Stimulated activated memory B cell treated with anti-CD40 and anti-IgM and Interleukin-4, amounts not matched to agents 10 μg/mL and 1 μg/mL and 100 μg/mL, for 72 hours (primary cell): ENCODE data around the gene DERA.
"Not testable (repeated sequence)": the region's sequence is repeated elsewhere in the genome, so short reads cannot be mapped to it uniquely, and the experiment has no call there.

Experiments used
- ATAC-seq: fragments of 150-1000 bp; cut with Tn5 transposase; 2 replicates; pipeline ENCODE4 v1.10.0; 2021
- H3K27ac Mint-ChIP-seq: one replicate; pipeline ENCODE4 v1.8.0; 2022; ENCODE audit warnings: mild to moderate bottlenecking, mixed read lengths
- H3K27me3 Mint-ChIP-seq: one replicate; pipeline ENCODE4 v1.8.0; 2022; ENCODE audit warnings: mixed read lengths
- H3K36me3 Mint-ChIP-seq: one replicate; pipeline ENCODE4 v1.8.0; 2022; ENCODE audit warnings: mixed read lengths
- H3K4me1 Mint-ChIP-seq: one replicate; pipeline ENCODE4 v1.8.0; 2022; ENCODE audit warnings: mixed read lengths
- H3K4me3 Mint-ChIP-seq: one replicate; pipeline ENCODE4 v1.8.0; 2022; ENCODE audit warnings: mild to moderate bottlenecking, moderate library complexity, mixed read lengths
- H3K9me3 Mint-ChIP-seq: one replicate; pipeline ENCODE4 v1.8.0; 2022; ENCODE audit warnings: mixed read lengths

DERA gene

GRCh38 chr12:15996948-15997347 is 85.8 kb downstream of the DERA start:
- H3K4me3 Mint-ChIP-seq = no peak overlapping the region
- no peaks in the 10 kb centered on the region for H3K27me3 Mint-ChIP-seq
- H3K9me3 Mint-ChIP-seq = no peaks in the 10 kb centered on the region
- H3K4me1 Mint-ChIP-seq = no peaks in the 10 kb centered on the region
- no peak for ATAC-seq
- H3K36me3 Mint-ChIP-seq = peaks cover 33% of the 10 kb centered on the region
- H3K27ac Mint-ChIP-seq = no peak overlapping the region

- no peak for ATAC-seq
- Mint-ChIP-seq H3K36me3 (peaks cover 29% of the 10 kb centered on the region), H3K4me3 (no peak overlapping the region), H3K27ac (no peak overlapping the region), H3K4me1 (no peaks in the 10 kb centered on the region), H3K9me3 (no peaks in the 10 kb centered on the region), H3K27me3 (no peaks in the 10 kb centered on the region)
These were observed 86.8 kb downstream of the DERA start for GRCh38 chr12:15997910-15998309.

GRCh38 chr12:16002880-16003279 is 91.7 kb downstream of the DERA start:
- Mint-ChIP-seq H3K4me3 (no peak overlapping the region), H3K36me3 (peaks cover 33% of the 10 kb centered on the region), H3K27ac (no peak overlapping the region), H3K9me3 (no peaks in the 10 kb centered on the region), H3K4me1 (no peaks in the 10 kb centered on the region), H3K27me3 (no peaks in the 10 kb centered on the region)
- ATAC-seq = no peak

- H3K27me3 Mint-ChIP-seq = no peaks in the 10 kb centered on the region
- H3K27ac Mint-ChIP-seq = no peak overlapping the region
- H3K4me1 Mint-ChIP-seq = no peaks in the 10 kb centered on the region
- H3K36me3 Mint-ChIP-seq = peaks cover 39% of the 10 kb centered on the region
- H3K4me3 Mint-ChIP-seq = no peak overlapping the region
- ATAC-seq = no peak
- peaks cover 2% of the 10 kb centered on the region for H3K9me3 Mint-ChIP-seq
These were observed 92.3 kb downstream of the DERA start for GRCh38 chr12:16003460-16003859.

- H3K4me3 Mint-ChIP-seq = no peak overlapping the region
- no peaks in the 10 kb centered on the region for H3K27me3 Mint-ChIP-seq
- peaks cover 2% of the 10 kb centered on the region for H3K9me3 Mint-ChIP-seq
- no peaks in the 10 kb centered on the region for H3K4me1 Mint-ChIP-seq
- ATAC-seq = no peak
- H3K27ac Mint-ChIP-seq = no peak overlapping the region
- H3K36me3 Mint-ChIP-seq = peaks cover 51% of the 10 kb centered on the region
These were observed 95.6 kb downstream of the DERA start for GRCh38 chr12:16006752-16007151.

GRCh38 chr12:16008421-16008824 is 97.3 kb downstream of the DERA start:
- Mint-ChIP-seq H3K27me3 (no peaks in the 10 kb centered on the region), H3K36me3 (peaks cover 63% of the 10 kb centered on the region), H3K9me3 (peaks cover 9% of the 10 kb centered on the region), H3K4me3 (no peak overlapping the region), H3K4me1 (no peaks in the 10 kb centered on the region), H3K27ac (no peak overlapping the region)
- no peak for ATAC-seq

- Mint-ChIP-seq H3K4me1 (no peaks in the 10 kb centered on the region), H3K4me3 (no peak overlapping the region), H3K9me3 (peaks cover 18% of the 10 kb centered on the region), H3K27ac (no peak overlapping the region), H3K27me3 (no peaks in the 10 kb centered on the region), H3K36me3 (peaks cover 80% of the 10 kb centered on the region)
- ATAC-seq = no peak
These were observed 101.0 kb downstream of the DERA start for GRCh38 chr12:16012117-16012516.

- Mint-ChIP-seq H3K36me3 (peaks cover 79% of the 10 kb centered on the region), H3K9me3 (peaks cover 16% of the 10 kb centered on the region)
- not testable (repeated sequence) for H3K27ac Mint-ChIP-seq, H3K4me1 Mint-ChIP-seq, ATAC-seq, H3K27me3 Mint-ChIP-seq, H3K4me3 Mint-ChIP-seq
These were observed 102.6 kb downstream of the DERA start for GRCh38 chr12:16013722-16014121.

GRCh38 chr12:16014394-16014793 is 103.3 kb downstream of the DERA start:
- H3K4me3 Mint-ChIP-seq, ATAC-seq, H3K27me3 Mint-ChIP-seq, H3K27ac Mint-ChIP-seq, H3K4me1 Mint-ChIP-seq: not testable (repeated sequence)
- Mint-ChIP-seq H3K36me3 (peaks cover 82% of the 10 kb centered on the region), H3K9me3 (peaks cover 17% of the 10 kb centered on the region)

- Mint-ChIP-seq H3K4me3 (no peak overlapping the region), H3K36me3 (peaks cover 88% of the 10 kb centered on the region), H3K27ac (no peak overlapping the region), H3K9me3 (peaks cover 29% of the 10 kb centered on the region), H3K27me3 (no peaks in the 10 kb centered on the region), H3K4me1 (no peaks in the 10 kb centered on the region)
- ATAC-seq = no peak
These were observed 105.6 kb downstream of the DERA start for GRCh38 chr12:16016748-16017147.

- peaks cover 86% of the 10 kb centered on the region for H3K36me3 Mint-ChIP-seq
- H3K9me3 Mint-ChIP-seq = peaks cover 23% of the 10 kb centered on the region
- no peak overlapping the region for H3K4me3 Mint-ChIP-seq
- no peak for ATAC-seq
- H3K27ac Mint-ChIP-seq = no peak overlapping the region
- H3K27me3 Mint-ChIP-seq = no peaks in the 10 kb centered on the region
- H3K4me1 Mint-ChIP-seq = no peaks in the 10 kb centered on the region
These were observed 107.2 kb downstream of the DERA start for GRCh38 chr12:16018306-16018705.

- Mint-ChIP-seq H3K4me1 (no peaks in the 10 kb centered on the region), H3K27ac (no peak overlapping the region), H3K36me3 (peaks cover 85% of the 10 kb centered on the region), H3K4me3 (no peak overlapping the region), H3K27me3 (no peaks in the 10 kb centered on the region), H3K9me3 (peaks cover 21% of the 10 kb centered on the region)
- ATAC-seq = no peak
These were observed 108.0 kb downstream of the DERA start for GRCh38 chr12:16019136-16019535.

GRCh38 chr12:16020031-16020430 is 108.9 kb downstream of the DERA start:
- Mint-ChIP-seq H3K27ac (no peak overlapping the region), H3K36me3 (peaks cover 79% of the 10 kb centered on the region), H3K9me3 (peaks cover 18% of the 10 kb centered on the region), H3K4me1 (no peaks in the 10 kb centered on the region), H3K4me3 (no peak overlapping the region), H3K27me3 (no peaks in the 10 kb centered on the region)
- ATAC-seq = no peak

GRCh38 chr12:16021026-16021425 is 109.9 kb downstream of the DERA start:
- Mint-ChIP-seq H3K27ac (no peak overlapping the region), H3K36me3 (peaks cover 73% of the 10 kb centered on the region), H3K27me3 (no peaks in the 10 kb centered on the region), H3K4me1 (no peaks in the 10 kb centered on the region), H3K9me3 (peaks cover 17% of the 10 kb centered on the region), H3K4me3 (no peak overlapping the region)
- ATAC-seq = no peak

GRCh38 chr12:16021676-16022075 is 110.5 kb downstream of the DERA start:
- Mint-ChIP-seq H3K27me3 (no peaks in the 10 kb centered on the region), H3K27ac (no peak overlapping the region), H3K9me3 (peaks cover 17% of the 10 kb centered on the region), H3K4me1 (no peaks in the 10 kb centered on the region), H3K36me3 (peaks cover 74% of the 10 kb centered on the region), H3K4me3 (no peak overlapping the region)
- no peak for ATAC-seq

- no peak overlapping the region for H3K4me3 Mint-ChIP-seq
- no peaks in the 10 kb centered on the region for H3K27me3 Mint-ChIP-seq
- peaks cover 56% of the 10 kb centered on the region for H3K36me3 Mint-ChIP-seq
- peaks cover 5% of the 10 kb centered on the region for H3K9me3 Mint-ChIP-seq
- H3K27ac Mint-ChIP-seq = no peak overlapping the region
- no peak for ATAC-seq
- H3K4me1 Mint-ChIP-seq = no peaks in the 10 kb centered on the region
These were observed 115.9 kb downstream of the DERA start for GRCh38 chr12:16027002-16027401.

- Mint-ChIP-seq H3K36me3 (peaks cover 59% of the 10 kb centered on the region), H3K4me3 (no peak overlapping the region), H3K27ac (no peak overlapping the region), H3K4me1 (no peaks in the 10 kb centered on the region), H3K9me3 (no peaks in the 10 kb centered on the region), H3K27me3 (no peaks in the 10 kb centered on the region)
- no peak for ATAC-seq
These were observed 119.6 kb downstream of the DERA start for GRCh38 chr12:16030744-16031143.
